Ishikawa (cell line): ENCODE measurements around the gene SEMA5A.

Experiments used
- CEBPB ChIP-seq: IDR thresholded peaks from 2 replicates; pipeline ENCODE4 v1.6.1; 2012
- CREB1 ChIP-seq: IDR thresholded peaks from 2 replicates; pipeline ENCODE4 v1.6.1; 2012; ENCODE audit warnings: low read depth
- EGR1 ChIP-seq: IDR thresholded peaks from 2 replicates; pipeline ENCODE4 v1.6.1; 2012
- EP300 ChIP-seq: IDR thresholded peaks from 2 replicates; pipeline ENCODE4 v1.6.1; 2012; ENCODE audit warnings: borderline replicate concordance
- FOXM1 ChIP-seq: IDR thresholded peaks from 2 replicates; pipeline ENCODE4 v1.6.1; 2012; ENCODE audit warnings: low read depth, borderline replicate concordance
- MAX ChIP-seq: IDR thresholded peaks from 2 replicates; pipeline ENCODE4 v1.6.1; 2012
- NFIC ChIP-seq: IDR thresholded peaks from 2 replicates; pipeline ENCODE4 v1.6.1; 2012
- RAD21 ChIP-seq: IDR thresholded peaks from 2 replicates; pipeline ENCODE4 v1.6.1; 2012; ENCODE audit warnings: low read depth
- REST ChIP-seq: IDR thresholded peaks from 2 replicates; pipeline ENCODE4 v1.6.1; 2012; ENCODE audit warnings: low read depth, mild to moderate bottlenecking
- TAF1 ChIP-seq: IDR thresholded peaks from 2 replicates; pipeline ENCODE4 v1.6.1; 2012; ENCODE audit warnings: low read depth, mild to moderate bottlenecking
- TCF12 ChIP-seq: IDR thresholded peaks from 2 replicates; pipeline ENCODE4 v1.6.1; 2012; ENCODE audit warnings: low read depth
- TEAD4 ChIP-seq: IDR thresholded peaks from 2 replicates; pipeline ENCODE4 v1.6.1; 2012
- USF1 ChIP-seq: IDR thresholded peaks from 2 replicates; pipeline ENCODE4 v1.6.1; 2012
- YY1 ChIP-seq: IDR thresholded peaks from 2 replicates; pipeline ENCODE4 v1.6.1; 2012; ENCODE audit warnings: low read depth
- ZBTB7A ChIP-seq: IDR thresholded peaks from 2 replicates; pipeline ENCODE4 v1.6.1; 2012; ENCODE audit warnings: low read depth

SEMA5A gene

GRCh38 chr5:9025942-9026341 lies 519.9 kb downstream of the SEMA5A start:
- TF ChIP-seq TCF12 (no peak), REST (no peak), FOXM1 (no peak), TAF1 (no peak), EGR1 (no peak), ZBTB7A (no peak), TEAD4 (no peak), CREB1 (no peak), RAD21 (no peak), USF1 (no peak), MAX (no peak), CEBPB (no peak), YY1 (no peak), NFIC (no peak), EP300 (no peak)

GRCh38 chr5:9020996-9021395 lies 524.9 kb downstream of the SEMA5A start:
- TF ChIP-seq REST (no peak), MAX (no peak), TAF1 (no peak), YY1 (no peak), EGR1 (no peak), RAD21 (no peak), USF1 (no peak), CEBPB (no peak), ZBTB7A (no peak), CREB1 (no peak), TEAD4 (no peak), TCF12 (no peak), FOXM1 (no peak), NFIC (no peak)

- no peak for TF ChIP-seq FOXM1
- TF ChIP-seq CEBPB = no peak
- TF ChIP-seq ZBTB7A = no peak
- no peak for TF ChIP-seq EP300
Observed at GRCh38 chr5:9015937-9016270, 530.0 kb downstream of the SEMA5A start.

GRCh38 chr5:9015260-9015936 lies 530.5 kb downstream of the SEMA5A start:
- TF ChIP-seq TAF1 (no peak), EGR1 (no peak), YY1 (no peak), MAX (no peak), ZBTB7A (no peak), FOXM1 (no peak), RAD21 (no peak), TCF12 (no peak), REST (no peak), USF1 (no peak), TEAD4 (no peak), EP300 (no peak), CEBPB (no peak), CREB1 (no peak), NFIC (no peak)
